MCF 10A (cell line): Measurements from ENCODE around the gene CACNA1C. TPM values are rescaled to one million over a fixed set of nuclear protein-coding genes. Genes with fewer than 3 reads are reported as not detected.

Experiments used
- BruUV-seq: library from RNA; stranded (reverse); fragments of 400-500 nt; replicated peaks from 2 replicates; lab custom pipeline; 2021; lab: Mats Ljungman, UMichigan
- CTCF ChIA-PET: fragments of 300-600 bp; sonication (Branson Sonifier 250); formaldehyde crosslinking; extraction: SDS; loops from one replicate; lab custom pipeline; 2021; ENCODE audit warnings: antibody characterized with exemption, inconsistent platforms; lab: Yijun Ruan, JAX
- POLR2A ChIA-PET: fragments of 300-600, 350-650 bp; sonication (Branson Sonifier 250); formaldehyde crosslinking; extraction: SDS; loops from one replicate; lab custom pipeline; 2020; ENCODE audit warnings: antibody characterized with exemption, inconsistent platforms; lab: Yijun Ruan, JAX
- DNase-seq: peaks from one replicate; pipeline ENCODE4 v3.0.0-alpha.2; 2018; ENCODE audit not compliant: unreplicated experiment
- H3K27ac Mint-ChIP-seq: one replicate; pipeline ENCODE4 v1.8.0; 2022; ENCODE audit warnings: mild to moderate bottlenecking, low read depth, mixed read lengths; ENCODE audit not compliant: unreplicated experiment
- H3K27me3 Mint-ChIP-seq: one replicate; pipeline ENCODE4 v1.8.0; 2022; ENCODE audit warnings: mixed read lengths; ENCODE audit not compliant: insufficient read depth, unreplicated experiment
- H3K36me3 Mint-ChIP-seq: one replicate; pipeline ENCODE4 v1.8.0; 2022; ENCODE audit warnings: mild to moderate bottlenecking, moderate library complexity, mixed read lengths; ENCODE audit not compliant: insufficient read depth, unreplicated experiment
- H3K4me1 Mint-ChIP-seq: one replicate; pipeline ENCODE4 v1.8.0; 2022; ENCODE audit warnings: mixed read lengths; ENCODE audit not compliant: insufficient read depth, unreplicated experiment
- H3K4me3 Mint-ChIP-seq: one replicate; pipeline ENCODE4 v1.8.0; 2022; ENCODE audit warnings: mild to moderate bottlenecking, moderate library complexity, mixed read lengths; ENCODE audit not compliant: unreplicated experiment
- H3K9me3 Mint-ChIP-seq: one replicate; pipeline ENCODE4 v1.8.0; 2022; ENCODE audit warnings: mixed read lengths; ENCODE audit not compliant: unreplicated experiment
- intact Hi-C: fragments of 100-400 bp; cut with micrococcal nuclease; formaldehyde crosslinking; loops from 2 replicates; pipeline ENCODE4 v1.14.1; 2022
- total RNA-seq: library from RNA; stranded (reverse); gene quantifications from 2 replicates; pipeline ENCODE4 v1.2.3, GENCODE V29; 2022
- TF ChIP-seq, protein P1 (sequence below): fragments of 200-600 bp; IDR thresholded peaks from one replicate; pipeline ENCODE4 v1.8.0; 2022; ENCODE audit warnings: antibody characterized with exemption, mild to moderate bottlenecking; ENCODE audit not compliant: unreplicated experiment

CACNA1C gene
- total RNA-seq, 1 experiment from 2014 or later: not detected

DNA sequence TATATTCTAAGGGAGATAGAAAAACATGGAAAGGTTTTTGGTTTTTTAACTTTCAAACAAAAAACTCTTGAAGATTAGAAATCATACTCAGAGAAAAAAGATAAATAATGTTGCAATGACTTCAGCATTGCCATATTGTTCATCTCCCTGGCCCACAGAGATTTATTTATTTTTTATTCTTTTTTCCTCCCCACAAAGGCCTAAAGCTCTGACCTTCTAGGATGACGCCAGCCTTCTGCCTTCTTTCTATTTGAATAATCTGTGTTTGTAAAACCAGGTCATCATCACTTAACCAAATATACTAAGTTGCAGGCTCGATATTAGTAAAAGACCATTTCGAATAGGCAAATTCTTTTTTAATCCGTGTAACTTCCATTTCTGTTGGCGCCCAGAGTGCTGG, 44.1 kb upstream of the CACNA1C start:
- H3K27me3 Mint-ChIP-seq: peaks cover 18% of the 10 kb centered on the region
- BruUV-seq: no TSS peak
- CTCF ChIA-PET: interaction anchor here (0.5 to 0.9 kb wide), 2 partner anchors 10 to 1293 kb away, joined by 3 read pairs; no protein-coding TSS in a partner anchor

DNA sequence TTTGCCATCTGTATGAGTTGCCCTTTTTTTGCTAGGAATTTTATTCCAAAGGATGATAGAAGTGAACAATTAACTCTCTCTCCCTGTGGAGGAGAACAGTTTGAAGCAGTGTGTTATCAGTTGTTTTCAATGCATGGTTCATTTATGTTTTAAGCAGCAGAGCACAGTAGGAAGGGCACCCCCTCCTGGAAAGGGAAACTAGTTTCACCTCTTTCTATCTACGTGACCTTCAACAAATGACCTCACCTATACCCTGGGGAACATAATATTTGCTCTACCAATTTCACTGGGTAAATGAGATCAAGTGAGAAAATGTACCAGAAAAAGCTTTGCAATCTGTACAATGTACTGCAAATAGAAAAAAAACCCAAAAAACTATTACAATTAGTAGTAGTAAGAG, 43.2 kb upstream of the CACNA1C start:
- no TSS peak for BruUV-seq

More for the DNA sequence above, 44.1 kb upstream of the CACNA1C start:
- no peaks in the 10 kb centered on the region for H3K9me3 Mint-ChIP-seq
- POLR2A ChIA-PET: interaction anchor here (0.7 to 0.8 kb wide), 3 partner anchors 31 to 418 kb away, joined by 3 to 5 read pairs (median 3); no protein-coding TSS in a partner anchor
- intact Hi-C loops: no loop called here
- DNase-seq: no peak
- H3K36me3 Mint-ChIP-seq: no peaks in the 10 kb centered on the region
- TF ChIP-seq, protein P1, sequence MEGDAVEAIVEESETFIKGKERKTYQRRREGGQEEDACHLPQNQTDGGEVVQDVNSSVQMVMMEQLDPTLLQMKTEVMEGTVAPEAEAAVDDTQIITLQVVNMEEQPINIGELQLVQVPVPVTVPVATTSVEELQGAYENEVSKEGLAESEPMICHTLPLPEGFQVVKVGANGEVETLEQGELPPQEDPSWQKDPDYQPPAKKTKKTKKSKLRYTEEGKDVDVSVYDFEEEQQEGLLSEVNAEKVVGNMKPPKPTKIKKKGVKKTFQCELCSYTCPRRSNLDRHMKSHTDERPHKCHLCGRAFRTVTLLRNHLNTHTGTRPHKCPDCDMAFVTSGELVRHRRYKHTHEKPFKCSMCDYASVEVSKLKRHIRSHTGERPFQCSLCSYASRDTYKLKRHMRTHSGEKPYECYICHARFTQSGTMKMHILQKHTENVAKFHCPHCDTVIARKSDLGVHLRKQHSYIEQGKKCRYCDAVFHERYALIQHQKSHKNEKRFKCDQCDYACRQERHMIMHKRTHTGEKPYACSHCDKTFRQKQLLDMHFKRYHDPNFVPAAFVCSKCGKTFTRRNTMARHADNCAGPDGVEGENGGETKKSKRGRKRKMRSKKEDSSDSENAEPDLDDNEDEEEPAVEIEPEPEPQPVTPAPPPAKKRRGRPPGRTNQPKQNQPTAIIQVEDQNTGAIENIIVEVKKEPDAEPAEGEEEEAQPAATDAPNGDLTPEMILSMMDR: no peak
- no peak overlapping the region for H3K27ac Mint-ChIP-seq
- H3K4me1 Mint-ChIP-seq: no peaks in the 10 kb centered on the region
- H3K4me3 Mint-ChIP-seq: no peak overlapping the region

DNA sequence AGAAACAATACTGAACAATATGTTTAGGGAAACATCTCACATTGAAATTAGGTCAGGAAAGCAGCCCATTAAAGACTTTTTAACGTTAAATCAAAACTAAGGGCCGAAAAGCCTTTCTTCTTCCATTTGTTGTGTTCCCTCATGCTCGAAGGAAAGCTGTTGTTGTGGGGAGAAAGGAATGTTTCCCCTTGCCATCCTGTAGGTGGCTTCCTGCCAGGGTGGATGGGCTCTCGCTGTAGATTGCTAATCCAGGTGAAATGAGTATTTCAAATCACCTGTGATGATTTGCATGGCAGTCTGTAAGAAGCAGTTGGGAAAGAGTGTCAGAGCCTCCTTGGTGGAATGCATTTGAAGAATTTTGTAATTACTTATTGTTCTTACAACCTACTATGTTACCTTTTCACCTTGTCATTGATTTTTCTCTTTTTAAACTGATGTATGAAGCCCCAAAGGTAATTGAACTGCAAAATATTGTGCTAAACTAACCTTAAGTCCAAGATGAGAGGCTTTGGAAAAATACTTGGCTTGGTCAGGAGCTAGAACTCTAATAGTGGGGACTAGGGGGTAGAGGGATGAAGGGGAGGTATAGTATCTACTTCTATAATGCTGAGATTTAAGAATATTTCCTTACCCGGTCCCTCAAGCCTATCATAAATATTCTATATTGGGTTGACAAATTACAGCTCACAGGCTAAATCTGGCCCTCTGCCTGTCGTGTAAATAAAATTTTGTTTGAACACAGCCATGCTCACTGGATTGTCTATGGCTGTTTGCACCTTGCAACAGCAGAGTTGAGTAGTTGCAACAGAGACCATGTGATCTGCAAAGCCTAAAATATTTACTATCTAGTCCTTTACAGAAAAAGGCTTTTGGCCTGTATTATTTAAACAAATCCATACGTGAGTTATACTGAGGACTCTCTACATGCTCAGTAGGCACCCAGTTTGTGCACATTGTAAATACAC, 40.9 kb upstream of the CACNA1C start:
- intact Hi-C loops: no loop called here
- TF ChIP-seq, protein P1: no peak
- Mint-ChIP-seq H3K9me3 (no peaks in the 10 kb centered on the region), H3K4me3 (no peak overlapping the region), H3K4me1 (no peaks in the 10 kb centered on the region), H3K27me3 (peaks cover 12% of the 10 kb centered on the region), H3K36me3 (no peaks in the 10 kb centered on the region), H3K27ac (no peak overlapping the region)
- no peak for DNase-seq
- ChIA-PET CTCF (interaction anchor here (0.6 to 2.0 kb wide), 4 partner anchors 22 to 381 kb away, joined by 3 to 5 read pairs (median 3); no protein-coding TSS in a partner anchor), POLR2A (interaction anchor here (0.8 kb wide), 1 partner anchor 19 kb away, joined by 3 read pairs; no protein-coding TSS in a partner anchor)
- no TSS peak for BruUV-seq

More for the DNA sequence above, 43.2 kb upstream of the CACNA1C start:
- TF ChIP-seq, protein P1: peak; percentile 5
- Mint-ChIP-seq H3K4me1 (no peaks in the 10 kb centered on the region), H3K27ac (no peak overlapping the region), H3K9me3 (no peaks in the 10 kb centered on the region), H3K27me3 (peaks cover 12% of the 10 kb centered on the region), H3K36me3 (no peaks in the 10 kb centered on the region), H3K4me3 (no peak overlapping the region)
- POLR2A ChIA-PET: no interaction called here
- intact Hi-C loops: no loop called here
- DNase-seq: no peak
- CTCF ChIA-PET: interaction anchor here (0.6 to 0.7 kb wide), 4 partner anchors 9 to 840 kb away, joined by 3 read pairs; no protein-coding TSS in a partner anchor

DNA sequence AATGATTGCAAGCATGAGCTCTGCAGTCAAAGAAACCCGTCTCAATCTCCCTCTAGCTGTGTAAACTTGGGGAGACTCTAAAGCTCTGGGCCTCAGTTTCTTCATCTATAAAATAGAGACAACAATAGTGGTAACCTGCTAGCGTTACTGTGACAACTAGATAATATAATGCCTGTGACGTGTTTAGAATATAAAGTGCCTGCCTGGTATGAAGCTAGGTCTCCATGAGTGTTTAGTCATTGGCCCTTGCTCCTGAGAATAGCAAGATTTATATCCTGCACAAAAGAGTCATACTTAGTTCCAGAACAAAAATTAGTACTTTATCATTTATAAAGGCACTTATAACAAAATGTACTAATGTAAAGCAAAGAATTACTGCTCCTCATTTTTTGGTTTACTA, 39.7 kb upstream of the CACNA1C start:
- Mint-ChIP-seq H3K4me3 (no peak overlapping the region), H3K27ac (no peak overlapping the region), H3K9me3 (no peaks in the 10 kb centered on the region), H3K4me1 (no peaks in the 10 kb centered on the region), H3K36me3 (no peaks in the 10 kb centered on the region), H3K27me3 (peaks cover 22% of the 10 kb centered on the region)
- no peak for DNase-seq
- TF ChIP-seq, protein P1: no peak
- intact Hi-C loops: no loop called here
- POLR2A ChIA-PET: interaction anchor here (1.1 kb wide), 1 partner anchor 10 kb away, joined by 3 read pairs; no protein-coding TSS in a partner anchor
- BruUV-seq: no TSS peak
- CTCF ChIA-PET: interaction anchor here (0.9 to 2.0 kb wide), 2 partner anchors 73 to 222 kb away, joined by 3 to 5 read pairs; no protein-coding TSS in a partner anchor
